Prostate gland (tissue), 2 donors: ENCODE measurements around the gene RRAGB.

Experiments used
- CTCF ChIP-seq, 4 experiments: fragments of 200-600 bp in 2 of 4; fragments of 450-650 bp in 2 of 4; sonication (generic) in 2 of 4; IDR thresholded peaks; 1 replicate in 3 of 4; 2 replicates in 1 of 4; pipeline ENCODE4 v1.5.1; 2016 to 2019; ENCODE audit warnings: antibody characterized with exemption in 4 of 4, mild to moderate bottlenecking in 2 of 4, moderate library complexity in 2 of 4
- POLR2A ChIP-seq: fragments of 450-650 bp; IDR thresholded peaks from one replicate; pipeline ENCODE4 v1.6.1; 2016; ENCODE audit warnings: antibody characterized with exemption, mild to moderate bottlenecking
- POLR2AphosphoS5 ChIP-seq: sonication (generic); formaldehyde crosslinking; IDR thresholded peaks from one replicate; pipeline ENCODE4 v1.6.1; 2017; ENCODE audit warnings: antibody characterized with exemption

- TF ChIP-seq POLR2A (no peak), POLR2AphosphoS5 (no peak), CTCF (IDR thresholded peaks at IDR 0.05) (no peak)
These were observed 66.2 kb downstream of the RRAGB start for GRCh38 chrX:55783723-55784122.
